ENCODE measurements around the gene NBR1.
A peak's percentile ranks its signal among the peaks of the same experiment; 100 is the strongest.
"Not testable (repeated sequence)": the region's sequence is repeated elsewhere in the genome, so short reads cannot be mapped to it uniquely, and the experiment has no call there.

Gene NBR1

DNA sequence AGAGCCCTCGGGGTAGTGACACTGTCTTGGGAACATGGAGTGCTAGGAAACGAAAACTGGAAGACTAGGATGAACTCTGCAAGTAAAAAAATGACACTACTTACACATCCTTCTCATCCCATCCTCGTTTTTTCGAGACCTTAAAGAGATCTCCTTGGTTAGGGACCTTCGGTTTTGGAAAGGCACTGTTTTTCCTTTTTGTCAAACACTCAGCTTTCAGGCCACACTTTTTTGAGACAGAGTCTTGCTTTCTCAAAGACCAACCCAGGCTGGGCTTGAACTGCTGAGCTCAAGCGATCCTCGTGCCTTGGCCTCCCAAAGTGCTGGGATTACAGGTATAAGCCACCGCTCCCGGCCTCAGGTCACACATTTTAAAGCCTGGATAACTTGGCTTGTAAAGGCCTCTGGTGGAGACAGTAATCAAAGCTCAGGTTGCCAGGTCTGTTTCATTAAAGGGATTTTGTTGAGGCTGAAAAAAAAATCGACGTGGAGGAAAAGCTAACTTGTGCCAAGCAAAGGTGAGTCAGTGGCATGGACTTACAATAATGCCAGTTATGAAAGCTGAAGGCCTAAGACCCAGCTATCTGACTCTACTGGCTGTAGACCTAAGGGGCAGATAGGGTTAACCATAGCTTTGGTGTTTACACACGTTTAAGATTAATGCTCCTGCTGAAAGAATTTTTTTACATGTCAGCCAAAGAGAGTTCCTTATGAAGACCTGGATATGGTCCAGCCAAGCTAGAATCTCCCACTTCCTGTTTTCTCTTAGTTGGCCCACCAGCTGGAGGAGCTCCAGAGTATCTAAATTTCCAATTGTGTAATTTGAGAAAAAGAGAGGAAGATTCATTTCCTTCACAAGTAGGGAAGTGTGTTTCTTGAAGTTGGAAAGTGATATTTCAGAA lies 823 bp downstream of the NBR1 start:
- in situ Hi-C loops (cut with HindIII; ENCODE audit: low pct_unique_long_range_greater_than_20kb, low sequenced_read_pairs): no loop called here
- peak in 1 of 2 experiments; percentile 46 for DNase-seq (ENCODE audit: low read depth in 1 of 2, low spot score in 1 of 2)
- TF ChIP-seq JUND (IDR thresholded peaks at IDR 0.05; ENCODE audit: low read depth): no peak

DNA sequence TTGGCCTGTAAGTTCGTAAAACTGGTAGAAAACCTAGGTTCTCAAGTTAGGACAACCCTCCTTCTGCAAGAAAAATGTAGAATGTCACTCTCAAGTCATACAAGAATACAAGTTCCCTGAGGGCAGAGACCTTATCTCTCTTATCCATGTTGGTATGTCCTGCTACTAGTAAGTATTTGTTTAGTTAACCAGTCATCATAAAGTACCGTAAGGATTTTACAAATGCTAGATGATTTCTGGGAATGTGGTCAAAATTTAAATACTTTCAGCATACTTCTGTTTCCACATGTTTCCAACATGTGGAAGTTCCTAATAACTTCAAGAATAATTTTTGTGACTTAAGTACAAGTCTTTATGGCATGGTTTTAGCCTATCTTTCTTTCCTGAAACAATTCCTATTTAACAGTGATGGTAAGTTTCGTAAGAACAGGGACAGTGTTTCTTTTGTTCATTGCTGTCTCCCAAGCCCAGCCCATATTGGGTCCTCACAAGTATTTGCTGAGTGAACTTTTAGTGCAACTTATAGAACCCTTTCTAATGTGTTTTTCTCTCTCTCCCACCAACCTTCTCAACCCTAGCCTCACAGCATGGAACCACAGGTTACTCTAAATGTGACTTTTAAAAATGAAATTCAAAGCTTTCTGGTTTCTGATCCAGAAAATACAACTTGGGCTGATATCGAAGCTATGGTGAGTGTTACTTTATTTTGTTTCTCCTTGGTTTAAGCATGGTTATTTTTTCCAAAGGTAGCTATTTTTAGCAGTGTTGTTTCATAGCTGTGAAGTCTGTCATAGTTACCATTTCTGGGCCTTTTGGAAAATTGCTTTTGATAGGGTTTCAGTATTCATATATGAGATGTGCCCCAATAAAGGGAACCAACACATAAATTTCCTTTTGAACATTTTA lies 4.5 kb downstream of the NBR1 start:
- peak in 1 of 2 experiments; percentile 60 for DNase-seq (ENCODE audit: low read depth in 1 of 2, low spot score in 1 of 2)
- in situ Hi-C loops (cut with HindIII; ENCODE audit: low pct_unique_long_range_greater_than_20kb, low sequenced_read_pairs): no loop called here
- TF ChIP-seq JUND (IDR thresholded peaks at IDR 0.05; ENCODE audit: low read depth): no peak

GRCh38 chr17:43176119-43176570 lies 5.1 kb downstream of the NBR1 start:
- in situ Hi-C loops (cut with HindIII; ENCODE audit: low pct_unique_long_range_greater_than_20kb, low sequenced_read_pairs): no loop called here
- TF ChIP-seq JUND (IDR thresholded peaks at IDR 0.05; ENCODE audit: low read depth): no peak
- no peak for DNase-seq (ENCODE audit: low read depth in 1 of 2, low spot score in 1 of 2)

DNA sequence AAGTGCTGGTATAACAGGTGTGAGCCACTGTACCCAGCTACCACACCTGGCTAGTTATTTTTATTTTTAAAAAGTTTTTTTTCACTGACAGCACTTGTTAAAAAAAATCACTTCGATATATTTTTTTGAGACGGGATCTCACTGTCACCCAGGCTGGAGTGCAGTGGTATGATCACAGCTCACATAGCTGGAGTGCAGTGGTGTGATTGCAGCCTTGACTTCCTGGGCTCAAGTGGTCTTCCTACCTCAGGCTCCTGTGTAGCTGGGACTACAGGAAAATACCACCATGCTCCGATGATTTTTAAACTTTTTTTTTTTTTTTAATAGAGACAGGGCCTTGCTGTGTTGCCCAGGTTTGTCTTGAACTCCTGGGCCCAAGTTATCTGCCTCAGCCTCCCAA lies 12.9 kb downstream of the NBR1 start:
- in situ Hi-C loops (cut with HindIII; ENCODE audit: low pct_unique_long_range_greater_than_20kb, low sequenced_read_pairs): no loop called here

GRCh38 chr17:43186656-43187055 lies 15.6 kb downstream of the NBR1 start:
- DNase-seq (ENCODE audit: low read depth in 1 of 2, low spot score in 1 of 2); in situ Hi-C loops (cut with HindIII; ENCODE audit: low pct_unique_long_range_greater_than_20kb, low sequenced_read_pairs): not testable (repeated sequence)

More for the DNA sequence above, 12.9 kb downstream of the NBR1 start:
- no peak for TF ChIP-seq JUND (IDR thresholded peaks at IDR 0.05; ENCODE audit: low read depth)
- DNase-seq (ENCODE audit: low read depth in 1 of 2, low spot score in 1 of 2): no peak

DNA sequence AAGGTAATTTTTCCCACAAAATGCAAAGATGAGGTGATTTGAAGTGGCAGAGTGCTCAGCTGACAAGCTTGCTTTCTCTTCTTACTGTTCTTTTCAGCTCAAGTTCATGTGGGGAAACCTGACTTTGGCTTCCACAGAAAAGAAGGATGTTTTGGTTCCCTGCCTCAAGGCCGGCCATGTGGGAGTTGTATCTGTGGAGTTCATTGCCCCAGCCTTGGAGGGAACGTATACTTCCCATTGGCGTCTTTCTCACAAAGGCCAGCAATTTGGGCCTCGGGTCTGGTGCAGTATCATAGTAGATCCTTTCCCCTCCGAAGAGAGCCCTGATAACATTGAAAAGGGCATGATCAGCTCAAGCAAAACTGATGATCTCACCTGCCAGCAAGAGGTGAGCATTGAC lies 22.2 kb downstream of the NBR1 start:
- in situ Hi-C loops (cut with HindIII; ENCODE audit: low pct_unique_long_range_greater_than_20kb, low sequenced_read_pairs): no loop called here
- no peak for TF ChIP-seq JUND (IDR thresholded peaks at IDR 0.05; ENCODE audit: low read depth)
- DNase-seq (ENCODE audit: low read depth in 1 of 2, low spot score in 1 of 2): no peak

GRCh38 chr17:43199633-43200032 lies 28.6 kb downstream of the NBR1 start:
- in situ Hi-C loops (cut with HindIII; ENCODE audit: low pct_unique_long_range_greater_than_20kb, low sequenced_read_pairs): no loop called here
- no peak for TF ChIP-seq JUND (IDR thresholded peaks at IDR 0.05; ENCODE audit: low read depth)
- no peak for DNase-seq (ENCODE audit: low read depth in 1 of 2, low spot score in 1 of 2)

DNA sequence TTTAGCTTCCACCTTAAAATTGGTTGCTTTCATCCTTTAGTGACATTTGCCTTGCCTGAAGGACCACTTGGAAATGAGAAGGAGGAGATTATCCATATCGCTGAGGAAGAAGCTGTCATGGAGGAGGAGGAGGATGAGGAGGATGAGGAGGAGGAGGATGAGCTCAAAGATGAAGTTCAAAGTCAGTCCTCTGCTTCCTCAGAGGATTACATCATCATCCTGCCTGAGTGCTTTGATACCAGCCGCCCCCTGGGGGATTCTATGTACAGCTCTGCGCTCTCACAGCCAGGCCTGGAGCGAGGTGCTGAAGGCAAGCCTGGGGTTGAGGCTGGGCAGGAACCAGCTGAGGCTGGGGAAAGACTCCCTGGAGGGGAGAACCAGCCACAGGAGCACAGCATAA lies 29.1 kb downstream of the NBR1 start:
- no peak for TF ChIP-seq JUND (IDR thresholded peaks at IDR 0.05; ENCODE audit: low read depth)
- no peak for DNase-seq (ENCODE audit: low read depth in 1 of 2, low spot score in 1 of 2)
- in situ Hi-C loops (cut with HindIII; ENCODE audit: low pct_unique_long_range_greater_than_20kb, low sequenced_read_pairs): no loop called here

- in situ Hi-C loops (cut with HindIII; ENCODE audit: low pct_unique_long_range_greater_than_20kb, low sequenced_read_pairs); DNase-seq (ENCODE audit: low read depth in 1 of 2, low spot score in 1 of 2): not testable (repeated sequence)
Observed at GRCh38 chr17:43203013-43203412, 32.0 kb downstream of the NBR1 start.

DNA sequence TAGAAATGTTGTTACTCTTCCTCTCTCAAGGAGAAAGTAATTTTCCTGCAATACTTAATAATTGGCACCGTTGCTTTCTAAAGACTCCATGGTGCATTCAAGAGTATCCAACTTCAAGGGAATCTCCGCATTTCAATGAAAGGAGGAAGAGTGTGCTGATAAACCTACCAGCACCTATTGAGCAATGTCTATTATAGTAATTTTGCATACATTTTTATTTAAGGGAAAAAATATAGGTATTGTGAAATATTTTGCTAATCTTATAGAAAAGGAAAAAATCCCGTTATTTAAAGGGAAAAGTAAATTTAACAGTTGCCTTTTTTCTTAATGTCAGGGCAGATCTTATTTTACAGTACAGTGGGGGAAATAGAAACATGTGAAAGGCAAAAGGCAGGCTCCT lies 39.6 kb downstream of the NBR1 start:
- DNase-seq (ENCODE audit: low read depth in 1 of 2, low spot score in 1 of 2): no peak
- TF ChIP-seq JUND (IDR thresholded peaks at IDR 0.05; ENCODE audit: low read depth): no peak
- in situ Hi-C loops (cut with HindIII; ENCODE audit: low pct_unique_long_range_greater_than_20kb, low sequenced_read_pairs): no loop called here

- in situ Hi-C loops (cut with HindIII; ENCODE audit: low pct_unique_long_range_greater_than_20kb, low sequenced_read_pairs): no loop called here
- no peak for TF ChIP-seq JUND (IDR thresholded peaks at IDR 0.05; ENCODE audit: low read depth)
- DNase-seq (ENCODE audit: low read depth in 1 of 2, low spot score in 1 of 2): no peak
Observed at GRCh38 chr17:43211123-43211479, 40.1 kb downstream of the NBR1 start.

DNA sequence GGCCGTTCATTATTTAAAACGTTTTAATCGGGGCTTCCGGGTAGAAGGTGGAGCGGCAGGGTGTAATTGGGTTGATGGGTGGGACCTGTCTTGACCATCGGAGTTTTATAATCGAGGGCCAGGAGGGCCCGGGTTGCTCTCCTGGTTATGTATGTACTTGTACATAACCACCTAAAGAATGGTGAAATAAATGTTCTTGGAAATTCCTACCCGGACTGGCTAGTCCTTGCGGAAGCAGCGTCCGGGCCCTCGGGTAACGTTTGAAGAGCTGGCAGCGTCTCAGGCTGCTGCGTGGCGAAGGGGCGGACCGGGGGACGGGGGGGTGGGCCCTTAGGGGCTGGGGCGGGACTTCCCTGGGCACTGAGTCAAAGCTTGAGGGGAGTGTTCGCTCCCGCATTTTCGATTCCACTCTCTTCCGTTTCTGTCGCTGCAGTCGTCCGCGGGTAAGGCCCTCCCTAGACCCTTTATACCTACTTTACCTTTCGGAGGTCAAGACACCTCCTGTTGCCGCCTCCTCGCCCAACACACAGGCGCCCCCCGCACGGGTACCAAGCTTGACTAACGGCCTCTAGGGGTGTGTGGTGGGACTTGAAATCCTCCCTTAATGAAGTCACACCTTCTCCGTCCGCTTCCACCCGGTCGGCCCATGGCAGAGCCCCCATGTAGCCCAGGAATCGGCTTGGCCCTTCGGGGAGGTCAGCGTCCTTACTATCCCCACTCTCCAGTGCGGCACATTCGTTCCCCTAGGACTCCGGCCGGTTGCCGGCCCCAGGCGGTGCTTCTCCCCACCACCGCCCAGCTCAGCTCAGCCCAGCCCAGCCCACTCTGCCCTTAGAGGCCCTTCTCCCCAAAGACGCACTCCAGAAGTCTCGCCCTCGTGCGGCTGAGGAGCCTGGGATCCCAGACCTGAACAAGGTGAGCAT lies 40.7 kb downstream of the NBR1 start, which contains the start of gene TMEM106A:
TSS of gene TMEM106A (plus strand) at position 396 of the 923 bp plus-strand sequence. CDS start 1,167 bp downstream, outside the sequence.
- TF ChIP-seq JUND (IDR thresholded peaks at IDR 0.05; ENCODE audit: low read depth): no peak
- peak; percentile 79 to 95 for DNase-seq (ENCODE audit: low read depth in 1 of 2, low spot score in 1 of 2)
- in situ Hi-C loops (cut with HindIII; ENCODE audit: low pct_unique_long_range_greater_than_20kb, low sequenced_read_pairs): no loop called here
